ENCODE results near the gene MT1X.

MT1X gene

GRCh38 chr16:56679078-56679730, 3.1 kb upstream of the MT1X start:
- DNase-seq (ENCODE audit: low read depth in 3 of 3) = no peak

- DNase-seq (ENCODE audit: low read depth in 3 of 3) = no peak
Observed at GRCh38 chr16:56679818-56680217, 2.5 kb upstream of the MT1X start.

GRCh38 chr16:56682703-56683397, 580 bp downstream of the MT1X start:
- DNase-seq (ENCODE audit: low read depth in 3 of 3) = no peak

GRCh38 chr16:56683424-56684172, 1.3 kb downstream of the MT1X start:
- DNase-seq (ENCODE audit: low read depth in 3 of 3) = no peak

GRCh38 chr16:56684256-56684925, 2.1 kb downstream of the MT1X start:
- no peak for DNase-seq (ENCODE audit: low read depth in 3 of 3)

- DNase-seq (ENCODE audit: low read depth in 3 of 3) = no peak
Observed at GRCh38 chr16:56684926-56685590, 2.8 kb downstream of the MT1X start.

- no peak for DNase-seq (ENCODE audit: low read depth in 3 of 3)
Observed at GRCh38 chr16:56686758-56687157, 4.5 kb downstream of the MT1X start.

GRCh38 chr16:56688762-56689161, 6.5 kb downstream of the MT1X start:
- DNase-seq (ENCODE audit: low read depth in 3 of 3) = no peak

GRCh38 chr16:56689171-56689570, 6.9 kb downstream of the MT1X start:
- DNase-seq (ENCODE audit: low read depth in 3 of 3) = no peak

GRCh38 chr16:56690420-56691122, 8.3 kb downstream of the MT1X start:
- DNase-seq (ENCODE audit: low read depth in 3 of 3) = no peak

- DNase-seq (ENCODE audit: low read depth in 3 of 3) = no peak
Observed at GRCh38 chr16:56691885-56692284, 9.6 kb downstream of the MT1X start.

- DNase-seq (ENCODE audit: low read depth in 3 of 3) = no peak
Observed at GRCh38 chr16:56695246-56695645, 13.0 kb downstream of the MT1X start.

- no peak for DNase-seq (ENCODE audit: low read depth in 3 of 3)
Observed at GRCh38 chr16:56697456-56698155, 15.3 kb downstream of the MT1X start.

- no peak for DNase-seq (ENCODE audit: low read depth in 3 of 3)
Observed at GRCh38 chr16:56700195-56700594, 17.9 kb downstream of the MT1X start.

GRCh38 chr16:56700631-56701030, 18.4 kb downstream of the MT1X start:
- DNase-seq (ENCODE audit: low read depth in 3 of 3) = no peak

GRCh38 chr16:56701534-56701933, 19.3 kb downstream of the MT1X start:
- DNase-seq (ENCODE audit: low read depth in 3 of 3) = no peak

GRCh38 chr16:56702836-56703235, 20.6 kb downstream of the MT1X start:
- DNase-seq (ENCODE audit: low read depth in 3 of 3) = no peak

- no peak for DNase-seq (ENCODE audit: low read depth in 3 of 3)
Observed at GRCh38 chr16:56708525-56709442, 26.5 kb downstream of the MT1X start.

GRCh38 chr16:56709443-56710040, 27.3 kb downstream of the MT1X start:
- no peak for DNase-seq (ENCODE audit: low read depth in 3 of 3)

Measured in stimulated activated CD4-positive, alpha-beta T cell treated with anti-CD3 and anti-CD28 coated beads, TNF-alpha, amount 100 ng/mL, for 24 hours (primary cell).